GM10266 (cell line): Measurements from ENCODE around the gene FAM120AOS.

Experiments used
- DNase-seq: peaks from one replicate; pipeline ENCODE4 v3.0.0; 2012; ENCODE audit errors: extremely low spot score
- TF ChIP-seq, protein P1 (sequence below): IDR thresholded peaks from 2 replicates; pipeline ENCODE4 v1.5.1; 2012; ENCODE audit warnings: mild to moderate bottlenecking, low read depth; ENCODE audit not compliant: control insufficient read depth, insufficient read depth; ENCODE audit errors: missing control alignments

Gene FAM120AOS

DNA sequence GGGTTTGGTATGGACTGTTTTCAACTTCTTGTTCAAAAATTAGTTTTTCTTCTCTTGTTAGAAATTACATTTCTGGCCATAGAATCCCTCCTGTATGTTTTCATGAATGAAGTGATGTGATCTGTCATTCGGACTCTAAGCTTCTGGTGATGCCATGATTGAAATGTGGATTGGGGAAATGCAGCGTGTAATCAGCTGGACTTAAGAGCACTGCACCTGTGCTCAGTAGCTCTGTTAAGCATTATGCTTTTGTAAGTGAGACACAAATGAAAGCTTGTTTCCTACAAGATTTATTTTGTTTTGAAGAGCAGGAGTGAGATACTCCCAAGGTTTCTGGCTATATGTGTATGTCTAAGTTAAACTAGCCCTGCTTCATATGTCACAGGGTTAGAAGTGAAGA, 24.0 kb upstream of the FAM120AOS start:
- TF ChIP-seq, protein P1, sequence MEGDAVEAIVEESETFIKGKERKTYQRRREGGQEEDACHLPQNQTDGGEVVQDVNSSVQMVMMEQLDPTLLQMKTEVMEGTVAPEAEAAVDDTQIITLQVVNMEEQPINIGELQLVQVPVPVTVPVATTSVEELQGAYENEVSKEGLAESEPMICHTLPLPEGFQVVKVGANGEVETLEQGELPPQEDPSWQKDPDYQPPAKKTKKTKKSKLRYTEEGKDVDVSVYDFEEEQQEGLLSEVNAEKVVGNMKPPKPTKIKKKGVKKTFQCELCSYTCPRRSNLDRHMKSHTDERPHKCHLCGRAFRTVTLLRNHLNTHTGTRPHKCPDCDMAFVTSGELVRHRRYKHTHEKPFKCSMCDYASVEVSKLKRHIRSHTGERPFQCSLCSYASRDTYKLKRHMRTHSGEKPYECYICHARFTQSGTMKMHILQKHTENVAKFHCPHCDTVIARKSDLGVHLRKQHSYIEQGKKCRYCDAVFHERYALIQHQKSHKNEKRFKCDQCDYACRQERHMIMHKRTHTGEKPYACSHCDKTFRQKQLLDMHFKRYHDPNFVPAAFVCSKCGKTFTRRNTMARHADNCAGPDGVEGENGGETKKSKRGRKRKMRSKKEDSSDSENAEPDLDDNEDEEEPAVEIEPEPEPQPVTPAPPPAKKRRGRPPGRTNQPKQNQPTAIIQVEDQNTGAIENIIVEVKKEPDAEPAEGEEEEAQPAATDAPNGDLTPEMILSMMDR = no peak
- DNase-seq = no peak

GRCh38 chr9:93476924-93477323, 23.5 kb upstream of the FAM120AOS start:
- no peak for DNase-seq
- TF ChIP-seq, protein P1 = no peak

GRCh38 chr9:93475856-93476255, 22.5 kb upstream of the FAM120AOS start:
- no peak for DNase-seq
- TF ChIP-seq, protein P1 = no peak

GRCh38 chr9:93475108-93475507, 21.7 kb upstream of the FAM120AOS start:
- DNase-seq = no peak
- TF ChIP-seq, protein P1 = no peak

DNA sequence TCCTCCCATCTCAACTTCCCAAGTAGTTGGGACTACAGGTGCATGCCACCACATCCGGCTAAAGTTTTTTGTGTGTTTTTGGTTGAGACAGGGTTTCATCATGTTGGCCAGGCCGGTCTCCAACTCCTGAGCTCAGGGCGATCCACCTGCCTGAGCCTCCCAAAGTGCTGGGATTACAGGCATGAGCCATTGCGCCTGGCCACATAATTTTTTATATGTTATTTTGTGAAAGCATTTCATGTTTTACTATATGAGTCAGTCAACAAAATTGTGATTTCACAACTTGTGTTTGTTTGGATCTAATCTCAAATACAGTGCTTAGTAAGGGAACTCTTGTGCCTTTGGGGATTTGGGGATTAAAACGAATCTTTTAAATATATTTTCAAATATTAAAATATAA, 20.0 kb upstream of the FAM120AOS start:
- TF ChIP-seq, protein P1 = no peak
- DNase-seq = no peak

DNA sequence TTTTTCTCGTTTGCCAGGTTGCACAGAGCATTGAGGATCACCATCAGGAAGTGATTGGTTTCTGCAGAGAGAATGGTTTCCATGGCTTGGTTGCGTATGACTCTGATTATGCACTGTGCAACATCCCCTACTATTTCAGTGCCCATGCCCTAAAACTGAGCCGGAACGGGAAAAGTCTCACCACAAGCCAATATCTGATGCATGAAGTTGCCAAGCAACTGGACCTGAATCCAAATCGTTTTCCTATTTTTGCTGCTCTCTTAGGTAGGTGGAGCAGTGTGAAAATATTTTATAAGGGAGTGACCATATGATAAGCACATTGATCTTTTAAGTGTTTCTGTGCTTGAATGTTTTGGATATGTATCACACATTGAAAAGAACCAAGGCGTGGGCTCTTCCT, 17.7 kb upstream of the FAM120AOS start:
- TF ChIP-seq, protein P1 = no peak

DNA sequence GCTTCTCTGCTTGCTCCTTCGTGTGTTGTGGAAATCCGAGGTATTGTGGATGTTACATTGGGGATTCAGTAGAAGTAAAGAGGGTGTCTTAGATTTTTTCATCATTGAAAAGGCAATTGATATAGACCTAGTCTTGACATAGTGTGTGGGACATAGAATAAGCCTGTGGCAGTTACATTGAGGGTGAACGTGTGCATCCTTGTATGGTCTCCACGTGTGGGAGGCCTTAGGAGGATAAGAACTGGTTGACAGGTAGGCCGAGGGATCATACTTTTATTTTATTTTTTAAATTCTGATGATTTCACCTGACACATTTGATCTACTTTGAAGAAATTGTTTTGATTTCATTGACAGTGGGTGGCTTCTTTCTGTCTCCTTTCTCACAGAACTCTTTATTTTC, 17.0 kb upstream of the FAM120AOS start:
- TF ChIP-seq, protein P1 = no peak
- no peak for DNase-seq

More for the DNA sequence above, 17.7 kb upstream of the FAM120AOS start:
- DNase-seq = no peak
